HepG2 (cell line): Measurements from ENCODE around the gene PTPRF. TPM values are rescaled to one million over a fixed set of nuclear protein-coding genes. Genes with fewer than 3 reads are reported as not detected.
A peak's percentile ranks its signal among the peaks of the same experiment; 100 is the strongest.

ENCODE experiments used
- CBFB ChIP-seq: sonication (generic); formaldehyde crosslinking; IDR thresholded peaks from 2 replicates; pipeline ENCODE4 v1.4.0; 2020; ENCODE audit warnings: missing genetic modification reagents
- CCAR2 ChIP-seq: fragments of 200-400 bp; formaldehyde crosslinking; optimal IDR thresholded peaks from 2 replicates; pipeline ENCODE3; 2018; ENCODE audit warnings: low read depth, mild to moderate bottlenecking, low read length, moderate library complexity
- CEBPG ChIP-seq: IDR thresholded peaks from 2 replicates; pipeline ENCODE4 v1.6.1; 2016
- FOXO1 ChIP-seq: sonication (generic); formaldehyde crosslinking; IDR thresholded peaks from 2 replicates; pipeline ENCODE4 v1.4.0; 2020; ENCODE audit warnings: missing genetic modification reagents
- HES4 ChIP-seq: sonication (generic); formaldehyde crosslinking; IDR thresholded peaks from 2 replicates; pipeline ENCODE4 v1.9.0; 2021; ENCODE audit warnings: mild to moderate bottlenecking, missing genetic modification reagents, borderline replicate concordance
- HHEX ChIP-seq: IDR thresholded peaks from 2 replicates; pipeline ENCODE4 v1.6.1; 2016; ENCODE audit warnings: control low read depth
- HNF4A ChIP-seq: sonication (generic); formaldehyde crosslinking; IDR thresholded peaks from 2 replicates; pipeline ENCODE4 v1.4.0; 2020; ENCODE audit warnings: missing genetic modification reagents
- MAZ ChIP-seq, 2 experiments: sonication (generic) in 1 of 2; formaldehyde crosslinking in 1 of 2; IDR thresholded peaks; 2 replicates each; pipeline versions ENCODE4 v1.5.0 to v1.6.1; 2012 to 2020; ENCODE audit warnings: low read depth in 2 of 2, mild to moderate bottlenecking in 2 of 2, borderline replicate concordance in 1 of 2, improper control_type of control experiment in 1 of 2, low read length in 1 of 2, missing genetic modification reagents in 1 of 2, moderate library complexity in 1 of 2
- NFE2L2 ChIP-seq: fragments of 150-350 bp; IDR thresholded peaks from 2 replicates; pipeline ENCODE4 v1.6.1; 2014; ENCODE audit warnings: low read length
- RFXAP ChIP-seq: sonication (generic); formaldehyde crosslinking; IDR thresholded peaks from 2 replicates; pipeline ENCODE4 v1.4.0; 2020; ENCODE audit warnings: missing genetic modification reagents, borderline replicate concordance
- SRSF1 ChIP-seq: fragments of 200-400 bp; formaldehyde crosslinking; optimal IDR thresholded peaks from 2 replicates; pipeline ENCODE3; 2017; ENCODE audit warnings: mild to moderate bottlenecking, low read depth, low read length, moderate library complexity
- TMF1 ChIP-seq: sonication (generic); formaldehyde crosslinking; IDR thresholded peaks from 2 replicates; pipeline ENCODE4 v1.8.1; 2022; ENCODE audit warnings: low read depth, missing genetic modification reagents
- ZNF143 ChIP-seq: sonication (generic); formaldehyde crosslinking; IDR thresholded peaks from 2 replicates; pipeline ENCODE4 v1.4.0; 2020; ENCODE audit warnings: missing genetic modification reagents
- ZNF263 ChIP-seq: sonication (generic); formaldehyde crosslinking; IDR thresholded peaks from 2 replicates; pipeline ENCODE4 v1.4.0; 2020; ENCODE audit warnings: missing genetic modification reagents
- ZNF317 ChIP-seq: sonication (generic); formaldehyde crosslinking; IDR thresholded peaks from 2 replicates; pipeline ENCODE4 v1.5.0; 2020; ENCODE audit warnings: mild to moderate bottlenecking, missing genetic modification reagents
- ZNF674 ChIP-seq: sonication (generic); formaldehyde crosslinking; IDR thresholded peaks from 2 replicates; pipeline ENCODE4 v1.5.0; 2020; ENCODE audit warnings: low read depth, mild to moderate bottlenecking, missing genetic modification reagents
- ZNF747 ChIP-seq: sonication (generic); formaldehyde crosslinking; IDR thresholded peaks from 2 replicates; pipeline ENCODE4 v1.8.1; 2023; ENCODE audit warnings: missing genetic modification reagents, mild to moderate bottlenecking, borderline replicate concordance
- polyA plus RNA-seq, 8 experiments: library from polyadenylated mRNA; depleted of rRNA in 3 of 8; stranded (reverse) in 7 of 8; unstranded in 1 of 8; fragments of >200 nt; fragmentation: Illumina TruSeq in 4 of 8; extraction: Trizol in 4 of 8; gene quantifications; 2 replicates each; pipeline versions ENCODE4 v1.2.1 to v1.2.3, GENCODE V29; 2011 to 2016; ENCODE audit warnings: low read depth in 4 of 8, missing spikeins in 1 of 8, mixed read lengths in 1 of 8; ENCODE audit not compliant: insufficient read depth in 1 of 8
- total RNA-seq, 5 experiments: library from RNA; depleted of rRNA; stranded (reverse); fragments of >200 nt; fragmentation: Illumina TruSeq; extraction: Trizol; gene quantifications; 2 replicates each; pipeline ENCODE4 v1.2.3, GENCODE V29; 2016; ENCODE audit warnings: low read depth in 1 of 5
- TF ChIP-seq, protein P1 (sequence below), 2 experiments: fragments of 450-650 bp in 1 of 2; sonication (generic) in 1 of 2; formaldehyde crosslinking; IDR thresholded peaks; 2 replicates each; pipeline versions ENCODE4 v1.5.0 to v1.8.0; 2020 to 2022; ENCODE audit warnings: mild to moderate bottlenecking in 1 of 2, missing genetic modification reagents in 1 of 2
- TF ChIP-seq, protein P2 (sequence below): sonication (generic); formaldehyde crosslinking; IDR thresholded peaks from 2 replicates; pipeline ENCODE4 v1.9.0; 2021; ENCODE audit warnings: missing genetic modification reagents, borderline replicate concordance
- TF ChIP-seq, protein P3 (sequence below), 2 experiments: sonication (generic) in 1 of 2; formaldehyde crosslinking in 1 of 2; IDR thresholded peaks; 2 replicates each; pipeline versions ENCODE4 v1.4.0 to v1.6.1; 2016 to 2020; ENCODE audit warnings: borderline replicate concordance in 1 of 2, low read depth in 1 of 2, mild to moderate bottlenecking in 1 of 2, missing genetic modification reagents in 1 of 2
- TF ChIP-seq, protein P4 (sequence below): IDR thresholded peaks from 2 replicates; pipeline ENCODE4 v1.6.1; 2016; ENCODE audit warnings: low read depth

The PTPRF gene
- total and polyA plus RNA-seq, 2 of the 13 experiments (the other 11 are each of a cell fraction or from before 2014, with no cell fraction given): 55.9 to 167 TPM

DNA sequence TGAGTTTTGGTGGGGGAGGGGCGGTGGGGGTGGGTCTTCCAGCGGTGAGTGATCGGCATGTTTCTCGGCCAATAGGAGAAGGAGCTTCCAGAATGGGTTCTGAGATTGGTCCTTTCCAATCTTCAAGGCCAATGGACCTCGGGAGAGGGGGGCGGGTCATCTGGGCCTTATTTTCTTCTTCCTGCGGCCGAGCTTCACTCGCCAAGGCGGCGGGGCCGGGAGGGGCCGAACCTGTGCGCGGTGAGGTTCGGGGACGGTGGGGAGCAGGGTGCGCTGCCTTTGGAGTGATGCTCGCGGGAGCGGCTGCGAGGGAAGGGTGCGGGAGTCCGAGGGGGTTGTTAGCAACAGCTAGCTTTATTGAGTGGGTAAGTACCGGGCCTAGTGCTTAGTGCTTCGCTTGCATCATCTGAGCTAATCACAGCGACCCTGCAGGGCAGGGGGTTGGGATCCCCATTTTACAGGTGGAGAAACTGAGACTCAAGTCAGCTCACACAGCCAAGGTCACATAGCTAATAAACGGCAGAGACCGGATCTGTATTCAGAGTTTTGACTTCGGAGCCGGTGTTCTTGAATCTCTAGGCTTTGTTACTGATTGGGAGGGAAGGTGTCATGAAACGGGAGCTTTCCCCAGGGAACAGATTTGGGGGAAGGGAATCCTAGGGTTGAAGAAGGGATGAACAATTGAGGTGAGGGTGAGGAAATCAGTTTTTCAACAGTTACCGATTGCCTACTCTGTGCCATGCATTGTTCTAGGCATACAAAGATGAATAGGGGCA is 119.8 kb downstream of the PTPRF start (continued):
- TF ChIP-seq, protein P1, sequence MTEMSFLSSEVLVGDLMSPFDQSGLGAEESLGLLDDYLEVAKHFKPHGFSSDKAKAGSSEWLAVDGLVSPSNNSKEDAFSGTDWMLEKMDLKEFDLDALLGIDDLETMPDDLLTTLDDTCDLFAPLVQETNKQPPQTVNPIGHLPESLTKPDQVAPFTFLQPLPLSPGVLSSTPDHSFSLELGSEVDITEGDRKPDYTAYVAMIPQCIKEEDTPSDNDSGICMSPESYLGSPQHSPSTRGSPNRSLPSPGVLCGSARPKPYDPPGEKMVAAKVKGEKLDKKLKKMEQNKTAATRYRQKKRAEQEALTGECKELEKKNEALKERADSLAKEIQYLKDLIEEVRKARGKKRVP (CRISPR knock-in tag; IDR thresholded peaks at IDR 0.05): peak in 1 of 2 experiments; percentile 91; a peak in 2 of 4 replicates
- peak; percentile 72 for TF ChIP-seq SRSF1
- TF ChIP-seq, protein P2, sequence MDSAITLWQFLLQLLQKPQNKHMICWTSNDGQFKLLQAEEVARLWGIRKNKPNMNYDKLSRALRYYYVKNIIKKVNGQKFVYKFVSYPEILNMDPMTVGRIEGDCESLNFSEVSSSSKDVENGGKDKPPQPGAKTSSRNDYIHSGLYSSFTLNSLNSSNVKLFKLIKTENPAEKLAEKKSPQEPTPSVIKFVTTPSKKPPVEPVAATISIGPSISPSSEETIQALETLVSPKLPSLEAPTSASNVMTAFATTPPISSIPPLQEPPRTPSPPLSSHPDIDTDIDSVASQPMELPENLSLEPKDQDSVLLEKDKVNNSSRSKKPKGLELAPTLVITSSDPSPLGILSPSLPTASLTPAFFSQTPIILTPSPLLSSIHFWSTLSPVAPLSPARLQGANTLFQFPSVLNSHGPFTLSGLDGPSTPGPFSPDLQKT (CRISPR knock-in tag): 0 out of 2 replicates have a peak, but pooled peaks have one; percentile 15
- TF ChIP-seq RFXAP: no peak
- no peak; the same call in 1 of the 2 replicates for TF ChIP-seq CBFB (CRISPR knock-in tag)
- TF ChIP-seq ZNF747 (CRISPR knock-in tag): 0 out of 2 replicates have a peak, but pooled peaks have one; percentile 32
- TF ChIP-seq ZNF674 (CRISPR knock-in tag): no peak
- TF ChIP-seq, protein P3, sequence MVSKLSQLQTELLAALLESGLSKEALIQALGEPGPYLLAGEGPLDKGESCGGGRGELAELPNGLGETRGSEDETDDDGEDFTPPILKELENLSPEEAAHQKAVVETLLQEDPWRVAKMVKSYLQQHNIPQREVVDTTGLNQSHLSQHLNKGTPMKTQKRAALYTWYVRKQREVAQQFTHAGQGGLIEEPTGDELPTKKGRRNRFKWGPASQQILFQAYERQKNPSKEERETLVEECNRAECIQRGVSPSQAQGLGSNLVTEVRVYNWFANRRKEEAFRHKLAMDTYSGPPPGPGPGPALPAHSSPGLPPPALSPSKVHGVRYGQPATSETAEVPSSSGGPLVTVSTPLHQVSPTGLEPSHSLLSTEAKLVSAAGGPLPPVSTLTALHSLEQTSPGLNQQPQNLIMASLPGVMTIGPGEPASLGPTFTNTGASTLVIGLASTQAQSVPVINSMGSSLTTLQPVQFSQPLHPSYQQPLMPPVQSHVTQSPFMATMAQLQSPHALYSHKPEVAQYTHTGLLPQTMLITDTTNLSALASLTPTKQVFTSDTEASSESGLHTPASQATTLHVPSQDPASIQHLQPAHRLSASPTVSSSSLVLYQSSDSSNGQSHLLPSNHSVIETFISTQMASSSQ (IDR thresholded peaks at IDR 0.05; ENCODE audit: low read depth): no peak
- TF ChIP-seq, protein P3 (CRISPR knock-in tag; IDR thresholded peaks at IDR 0.05; ENCODE audit: borderline replicate concordance): 0 out of 2 replicates have a peak, but pooled peaks have one; percentile 31
- peak; percentile 77; the same call in 1 of the 2 replicates for TF ChIP-seq HES4 (CRISPR knock-in tag)
- no peak for TF ChIP-seq NFE2L2
- no peak for TF ChIP-seq ZNF143 (CRISPR knock-in tag)
- peak; percentile 44 for TF ChIP-seq FOXO1
- no peak for TF ChIP-seq HHEX (CRISPR knock-in tag)
- TF ChIP-seq CEBPG: peak; percentile 78
- peak; percentile 24; the same call in 1 of the 2 replicates for TF ChIP-seq ZNF263
- no peak for TF ChIP-seq CCAR2
- TF ChIP-seq, protein P4, sequence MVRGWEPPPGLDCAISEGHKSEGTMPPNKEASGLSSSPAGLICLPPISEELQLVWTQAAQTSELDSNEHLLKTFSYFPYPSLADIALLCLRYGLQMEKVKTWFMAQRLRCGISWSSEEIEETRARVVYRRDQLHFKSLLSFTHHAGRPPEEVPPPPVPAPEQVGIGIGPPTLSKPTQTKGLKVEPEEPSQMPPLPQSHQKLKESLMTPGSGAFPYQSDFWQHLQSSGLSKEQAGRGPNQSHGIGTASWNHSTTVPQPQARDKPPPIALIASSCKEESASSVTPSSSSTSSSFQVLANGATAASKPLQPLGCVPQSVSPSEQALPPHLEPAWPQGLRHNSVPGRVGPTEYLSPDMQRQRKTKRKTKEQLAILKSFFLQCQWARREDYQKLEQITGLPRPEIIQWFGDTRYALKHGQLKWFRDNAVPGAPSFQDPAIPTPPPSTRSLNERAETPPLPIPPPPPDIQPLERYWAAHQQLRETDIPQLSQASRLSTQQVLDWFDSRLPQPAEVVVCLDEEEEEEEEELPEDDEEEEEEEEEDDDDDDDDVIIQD (CRISPR knock-in tag): no peak
- TF ChIP-seq HNF4A (CRISPR knock-in tag): 0 out of 2 replicates have a peak, but pooled peaks have one; percentile 4
- TF ChIP-seq MAZ (IDR thresholded peaks at IDR 0.05; ENCODE audit: borderline replicate concordance, low read depth, low read length): peak; percentile 52; the same call in 1 of the 2 replicates
- peak; percentile 89 for TF ChIP-seq MAZ (CRISPR knock-in tag; IDR thresholded peaks at IDR 0.05; ENCODE audit: low read depth)
- 0 out of 2 replicates have a peak, but pooled peaks have one; percentile 32 for TF ChIP-seq TMF1
- TF ChIP-seq ZNF317 (CRISPR knock-in tag): peak; percentile 81
